Measurements from ENCODE around the gene ALLC. TPM values are rescaled to one million over a fixed set of nuclear protein-coding genes. Genes with fewer than 3 reads are reported as not detected.

ALLC gene
- polyA plus RNA-seq, 1 experiment: not detected

DNA sequence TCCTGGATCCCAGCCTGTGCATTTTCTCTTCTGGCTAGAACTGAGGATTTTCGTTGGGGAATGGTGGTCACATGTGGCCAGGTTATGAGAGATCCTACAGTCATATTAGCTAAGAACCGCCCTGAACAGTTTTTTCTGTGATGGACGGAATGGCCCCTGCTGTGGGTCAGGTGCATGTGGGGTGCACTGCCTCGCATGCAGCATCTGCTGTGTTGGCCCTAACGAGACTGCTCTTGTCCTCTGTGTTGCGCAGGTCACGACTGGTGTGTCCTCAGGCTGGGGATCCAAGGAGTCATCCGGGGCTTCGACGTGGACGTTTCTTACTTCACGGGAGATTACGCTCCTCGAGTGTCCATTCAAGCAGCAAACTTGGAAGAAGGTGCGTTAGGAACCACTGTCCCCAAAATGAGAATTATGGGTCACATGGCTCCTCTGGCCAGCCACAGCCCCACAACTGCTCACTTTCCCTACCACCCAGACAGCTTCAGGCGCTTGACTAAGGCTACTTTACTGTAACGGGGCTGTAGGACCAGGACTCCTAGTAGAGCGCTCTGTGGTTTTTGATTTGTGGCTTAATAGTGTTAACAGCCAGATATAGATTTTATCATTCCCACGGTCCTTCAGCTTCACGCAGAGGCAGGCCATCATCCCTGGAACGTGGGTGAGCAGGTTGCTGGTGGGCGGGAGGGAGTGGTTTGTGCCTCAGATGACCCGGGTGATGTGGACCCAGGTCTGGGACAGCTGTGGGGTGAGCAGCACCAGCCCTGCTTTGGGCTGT is 21.8 kb downstream of the ALLC start:
- no peak for TF ChIP-seq CTCF (IDR thresholded peaks at IDR 0.05; ENCODE audit: insufficient read depth, low read depth, low read length)
- ChIA-PET CTCF (no interaction called here), POLR2A (no interaction called here)
- DNase-seq (ENCODE audit: low read depth): no peak
- Histone ChIP-seq H3K36me3 (ENCODE audit: control insufficient read depth, insufficient read depth, low read length) (no peaks in the 10 kb centered on the region), H3K27me3 (ENCODE audit: control insufficient read depth, insufficient read depth, low read length) (no peaks in the 10 kb centered on the region), H3K4me3 (ENCODE audit: low read depth, low read length) (no peak overlapping the region)

GRCh38 chr2:3680548-3681345 is 22.7 kb downstream of the ALLC start:
- ChIA-PET POLR2A (no interaction called here), CTCF (no interaction called here)
- no peak for DNase-seq (ENCODE audit: low read depth)
- no peak overlapping the region for H3K4me3 ChIP-seq (ENCODE audit: low read depth, low read length)
- H3K36me3 ChIP-seq (ENCODE audit: control insufficient read depth, insufficient read depth, low read length): no peaks in the 10 kb centered on the region
- TF ChIP-seq CTCF (IDR thresholded peaks at IDR 0.05; ENCODE audit: insufficient read depth, low read depth, low read length): no peak
- no peaks in the 10 kb centered on the region for H3K27me3 ChIP-seq (ENCODE audit: control insufficient read depth, insufficient read depth, low read length)

DNA sequence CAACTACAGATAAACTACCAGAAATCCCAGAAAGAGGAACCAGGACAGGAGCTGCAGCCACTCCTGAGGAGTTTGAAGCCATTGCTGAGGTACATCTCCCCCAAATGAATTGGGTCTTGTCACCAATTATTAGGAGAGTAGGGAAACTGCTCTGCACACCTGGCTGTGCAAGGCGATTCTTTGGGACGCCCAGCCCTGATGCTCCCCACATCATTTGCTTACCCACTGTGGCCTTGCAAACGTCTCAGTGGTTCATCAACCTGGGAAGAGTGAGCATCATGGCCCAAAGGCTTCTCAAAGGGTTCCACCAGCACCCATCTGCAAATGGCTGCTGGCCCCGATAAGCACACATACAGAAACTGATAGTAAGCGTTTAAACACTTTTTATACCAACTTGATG is 23.6 kb downstream of the ALLC start:
- Histone ChIP-seq H3K4me3 (ENCODE audit: low read depth, low read length) (no peak overlapping the region), H3K36me3 (ENCODE audit: control insufficient read depth, insufficient read depth, low read length) (no peaks in the 10 kb centered on the region), H3K27me3 (ENCODE audit: control insufficient read depth, insufficient read depth, low read length) (no peaks in the 10 kb centered on the region)
- TF ChIP-seq CTCF (IDR thresholded peaks at IDR 0.05; ENCODE audit: insufficient read depth, low read depth, low read length): no peak
- ChIA-PET CTCF (no interaction called here), POLR2A (no interaction called here)
- no peak for DNase-seq (ENCODE audit: low read depth)

DNA sequence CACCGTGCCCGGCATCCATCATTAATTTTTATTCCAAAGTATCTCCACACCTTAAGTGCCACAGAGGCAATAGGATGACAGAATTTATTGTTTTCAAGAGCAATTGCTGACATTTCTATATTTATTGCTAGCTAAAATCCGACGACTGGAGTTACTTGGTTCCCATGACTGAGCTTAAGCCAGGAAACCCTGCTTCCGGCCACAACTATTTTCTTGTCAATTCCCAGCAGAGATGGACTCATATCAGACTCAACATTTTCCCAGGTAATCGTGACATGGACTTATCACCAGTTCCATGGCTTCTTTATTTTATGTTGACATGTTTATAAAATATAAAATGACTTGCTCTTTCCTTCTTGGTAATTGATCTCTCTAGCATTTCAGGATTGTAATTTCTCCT is 24.8 kb downstream of the ALLC start:
- no peak for DNase-seq (ENCODE audit: low read depth)
- no peak for TF ChIP-seq CTCF (IDR thresholded peaks at IDR 0.05; ENCODE audit: insufficient read depth, low read depth, low read length)
- POLR2A ChIA-PET: no interaction called here
- H3K27me3 ChIP-seq (ENCODE audit: control insufficient read depth, insufficient read depth, low read length): no peaks in the 10 kb centered on the region
- CTCF ChIA-PET: no interaction called here
- H3K36me3 ChIP-seq (ENCODE audit: control insufficient read depth, insufficient read depth, low read length): no peaks in the 10 kb centered on the region
- no peak overlapping the region for H3K4me3 ChIP-seq (ENCODE audit: low read depth, low read length)

DNA sequence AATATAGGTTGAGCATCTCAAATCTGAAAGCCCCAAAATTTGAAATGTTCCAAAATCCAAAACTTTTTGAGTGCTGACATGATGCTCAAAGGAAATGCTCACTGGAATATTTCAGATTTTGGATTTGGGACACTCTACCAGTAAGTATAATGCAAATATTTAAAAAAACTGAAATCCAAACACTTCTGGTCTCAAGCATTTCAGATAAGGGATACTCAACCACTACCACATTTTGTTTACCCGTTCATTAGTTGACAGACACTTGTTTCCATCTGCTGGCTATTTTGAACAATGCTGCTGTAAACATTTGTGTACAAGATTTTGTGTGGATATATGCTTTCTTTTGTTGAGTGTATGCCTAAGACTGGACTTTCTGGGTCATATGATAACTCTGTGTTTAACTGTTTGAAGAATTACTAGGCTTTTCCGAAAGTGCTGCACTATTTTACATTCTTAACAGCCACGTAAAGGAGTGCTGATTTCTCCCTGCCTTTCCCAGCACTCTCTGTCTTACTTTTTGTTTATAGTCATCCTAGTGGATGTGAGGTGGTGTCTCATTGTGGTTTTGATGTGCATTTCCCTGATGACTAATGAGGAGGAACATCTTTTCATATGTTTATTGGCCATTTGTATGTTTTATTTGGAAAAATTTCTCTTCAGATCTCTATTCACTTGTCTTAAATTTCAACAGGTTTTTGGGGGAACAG is 25.9 kb downstream of the ALLC start:
- ChIA-PET POLR2A (no interaction called here), CTCF (no interaction called here)
- Histone ChIP-seq H3K36me3 (ENCODE audit: control insufficient read depth, insufficient read depth, low read length) (no peaks in the 10 kb centered on the region), H3K4me3 (ENCODE audit: low read depth, low read length) (no peak overlapping the region), H3K27me3 (ENCODE audit: control insufficient read depth, insufficient read depth, low read length) (no peaks in the 10 kb centered on the region)
- no peak for TF ChIP-seq CTCF (IDR thresholded peaks at IDR 0.05; ENCODE audit: insufficient read depth, low read depth, low read length)
- DNase-seq (ENCODE audit: low read depth): no peak
